ENCODE measurements around the gene PAQR8. TPM values are rescaled to one million over a fixed set of nuclear protein-coding genes. Genes with fewer than 3 reads are reported as not detected.

The PAQR8 gene
- total and polyA plus RNA-seq, 2 of the 13 experiments (the other 11 are each of a cell fraction or from before 2014, with no cell fraction given): 37.7 to 50.7 TPM

GRCh38 chr6:52416629-52417151 is 54.7 kb downstream of the PAQR8 start (continued):
- no peak for TF ChIP-seq MAFK (conservative IDR thresholded peaks at IDR 0.05 in 1 of 2, IDR thresholded peaks at IDR 0.05 in 1 of 2; ENCODE audit: low read length in 2 of 2)
- TF ChIP-seq ZNF512 (CRISPR knock-in tag; IDR thresholded peaks at IDR 0.05): no peak
- TF ChIP-seq RORA (CRISPR knock-in tag; IDR thresholded peaks at IDR 0.05): no peak
- TF ChIP-seq TIGD3 (CRISPR knock-in tag; IDR thresholded peaks at IDR 0.05; ENCODE audit: borderline replicate concordance): no peak
- TF ChIP-seq, protein P1, sequence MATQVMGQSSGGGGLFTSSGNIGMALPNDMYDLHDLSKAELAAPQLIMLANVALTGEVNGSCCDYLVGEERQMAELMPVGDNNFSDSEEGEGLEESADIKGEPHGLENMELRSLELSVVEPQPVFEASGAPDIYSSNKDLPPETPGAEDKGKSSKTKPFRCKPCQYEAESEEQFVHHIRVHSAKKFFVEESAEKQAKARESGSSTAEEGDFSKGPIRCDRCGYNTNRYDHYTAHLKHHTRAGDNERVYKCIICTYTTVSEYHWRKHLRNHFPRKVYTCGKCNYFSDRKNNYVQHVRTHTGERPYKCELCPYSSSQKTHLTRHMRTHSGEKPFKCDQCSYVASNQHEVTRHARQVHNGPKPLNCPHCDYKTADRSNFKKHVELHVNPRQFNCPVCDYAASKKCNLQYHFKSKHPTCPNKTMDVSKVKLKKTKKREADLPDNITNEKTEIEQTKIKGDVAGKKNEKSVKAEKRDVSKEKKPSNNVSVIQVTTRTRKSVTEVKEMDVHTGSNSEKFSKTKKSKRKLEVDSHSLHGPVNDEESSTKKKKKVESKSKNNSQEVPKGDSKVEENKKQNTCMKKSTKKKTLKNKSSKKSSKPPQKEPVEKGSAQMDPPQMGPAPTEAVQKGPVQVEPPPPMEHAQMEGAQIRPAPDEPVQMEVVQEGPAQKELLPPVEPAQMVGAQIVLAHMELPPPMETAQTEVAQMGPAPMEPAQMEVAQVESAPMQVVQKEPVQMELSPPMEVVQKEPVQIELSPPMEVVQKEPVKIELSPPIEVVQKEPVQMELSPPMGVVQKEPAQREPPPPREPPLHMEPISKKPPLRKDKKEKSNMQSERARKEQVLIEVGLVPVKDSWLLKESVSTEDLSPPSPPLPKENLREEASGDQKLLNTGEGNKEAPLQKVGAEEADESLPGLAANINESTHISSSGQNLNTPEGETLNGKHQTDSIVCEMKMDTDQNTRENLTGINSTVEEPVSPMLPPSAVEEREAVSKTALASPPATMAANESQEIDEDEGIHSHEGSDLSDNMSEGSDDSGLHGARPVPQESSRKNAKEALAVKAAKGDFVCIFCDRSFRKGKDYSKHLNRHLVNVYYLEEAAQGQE (IDR thresholded peaks at IDR 0.05; ENCODE audit: borderline replicate concordance in 1 of 2, low read depth in 1 of 2, low read length in 2 of 2): no peak
- no peak for TF ChIP-seq RFXANK (CRISPR knock-in tag; IDR thresholded peaks at IDR 0.05)
- TF ChIP-seq MAFF (IDR thresholded peaks at IDR 0.05; ENCODE audit: low read depth, low read length): 0 out of 2 replicates have a peak, but pooled peaks have one; percentile 3
- no peak for TF ChIP-seq MEF2D (CRISPR knock-in tag; IDR thresholded peaks at IDR 0.05)
- TF ChIP-seq TEAD3 (CRISPR knock-in tag; optimal IDR thresholded peaks at IDR 0.05; ENCODE audit: borderline replicate concordance): peak; percentile 82
- no peak for TF ChIP-seq RERE (CRISPR knock-in tag; IDR thresholded peaks at IDR 0.05; ENCODE audit: low read depth)
- peak; percentile 52; the same call in 1 of the 2 replicates for TF ChIP-seq ZSCAN25 (CRISPR knock-in tag; IDR thresholded peaks at IDR 0.05)
- no peak for TF ChIP-seq ZNF549 (CRISPR knock-in tag; IDR thresholded peaks at IDR 0.05)
- TF ChIP-seq ZNF782 (CRISPR knock-in tag; IDR thresholded peaks at IDR 0.05; ENCODE audit: borderline replicate concordance): no peak
- TF ChIP-seq, protein P2, sequence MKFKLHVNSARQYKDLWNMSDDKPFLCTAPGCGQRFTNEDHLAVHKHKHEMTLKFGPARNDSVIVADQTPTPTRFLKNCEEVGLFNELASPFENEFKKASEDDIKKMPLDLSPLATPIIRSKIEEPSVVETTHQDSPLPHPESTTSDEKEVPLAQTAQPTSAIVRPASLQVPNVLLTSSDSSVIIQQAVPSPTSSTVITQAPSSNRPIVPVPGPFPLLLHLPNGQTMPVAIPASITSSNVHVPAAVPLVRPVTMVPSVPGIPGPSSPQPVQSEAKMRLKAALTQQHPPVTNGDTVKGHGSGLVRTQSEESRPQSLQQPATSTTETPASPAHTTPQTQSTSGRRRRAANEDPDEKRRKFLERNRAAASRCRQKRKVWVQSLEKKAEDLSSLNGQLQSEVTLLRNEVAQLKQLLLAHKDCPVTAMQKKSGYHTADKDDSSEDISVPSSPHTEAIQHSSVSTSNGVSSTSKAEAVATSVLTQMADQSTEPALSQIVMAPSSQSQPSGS (CRISPR knock-in tag; IDR thresholded peaks at IDR 0.05): peak; percentile 63; the same call in 1 of the 2 replicates
- peak; percentile 45; the same call in 1 of the 2 replicates for TF ChIP-seq KAT8 (CRISPR knock-in tag; IDR thresholded peaks at IDR 0.05)
- 0 out of 2 replicates have a peak, but pooled peaks have one; percentile 42 for TF ChIP-seq ZNF543 (CRISPR knock-in tag; IDR thresholded peaks at IDR 0.05)
